H9 (cell line): Measurements from ENCODE around the gene USP7. TPM values are rescaled to one million over a fixed set of nuclear protein-coding genes. Genes with fewer than 3 reads are reported as not detected.

Experiments
- DNase-seq: peaks from one replicate; pipeline ENCODE4 v3.0.0-alpha.2; 2017
- H2AFZ ChIP-seq: one replicate; pipeline ENCODE4 v1.6.1; 2013; ENCODE audit warnings: mild to moderate bottlenecking, low read length, control low read depth, moderate library complexity
- H2AK5ac ChIP-seq: 2 replicates; pipeline ENCODE4 v1.6.1; 2013; ENCODE audit warnings: low read length, control low read depth, mixed read lengths; ENCODE audit not compliant: insufficient read length
- H2BK120ac ChIP-seq: one replicate; pipeline ENCODE4 v1.6.1; 2013; ENCODE audit warnings: low read depth, mild to moderate bottlenecking, low read length, control low read depth, inconsistent platforms; ENCODE audit not compliant: poor library complexity, severe bottlenecking
- H2BK12ac ChIP-seq: 2 replicates; pipeline ENCODE4 v1.6.1; 2013; ENCODE audit warnings: low read length, control low read depth, mixed read lengths, low read depth; ENCODE audit not compliant: insufficient read length
- H2BK15ac ChIP-seq: 2 replicates; pipeline ENCODE4 v1.6.1; 2013; ENCODE audit warnings: low read depth, low read length, control low read depth
- H2BK20ac ChIP-seq: one replicate; pipeline ENCODE4 v1.6.1; 2013; ENCODE audit warnings: low read depth, mild to moderate bottlenecking, low read length, control low read depth, inconsistent platforms; ENCODE audit not compliant: poor library complexity, severe bottlenecking
- H2BK5ac ChIP-seq: 2 replicates; pipeline ENCODE4 v1.6.1; 2013; ENCODE audit warnings: low read length, control low read depth, mixed read lengths; ENCODE audit not compliant: insufficient read length
- H3K14ac ChIP-seq: 2 replicates; pipeline ENCODE4 v1.6.1; 2013; ENCODE audit warnings: low read length, control low read depth; ENCODE audit not compliant: insufficient read depth
- H3K18ac ChIP-seq: 2 replicates; pipeline ENCODE4 v1.6.1; 2013; ENCODE audit warnings: low read depth, mild to moderate bottlenecking, mixed read lengths, low read length, control low read depth; ENCODE audit not compliant: insufficient read length
- H3K23ac ChIP-seq: 2 replicates; pipeline ENCODE4 v1.6.1; 2013; ENCODE audit warnings: low read length, control low read depth, mixed read lengths, low read depth; ENCODE audit not compliant: insufficient read length
- H3K23me2 ChIP-seq: 2 replicates; pipeline ENCODE4 v1.6.1; 2013; ENCODE audit warnings: low read depth, mild to moderate bottlenecking, mixed read lengths, low read length, control low read depth; ENCODE audit not compliant: insufficient read length, poor library complexity, severe bottlenecking
- H3K27ac ChIP-seq: 2 replicates; pipeline ENCODE4 v1.5.1; 2013; ENCODE audit warnings: low read length, control low read depth, mixed read lengths, low read depth; ENCODE audit not compliant: insufficient read length
- H3K27me3 ChIP-seq: 2 replicates; pipeline ENCODE4 v1.6.1; 2013; ENCODE audit warnings: low read length, control low read depth, inconsistent platforms; ENCODE audit not compliant: insufficient read depth
- H3K4ac ChIP-seq: 2 replicates; pipeline ENCODE4 v1.6.1; 2013; ENCODE audit warnings: low read depth, mild to moderate bottlenecking, control low read depth, inconsistent platforms, low read length, moderate library complexity
- H3K4me1 ChIP-seq: 2 replicates; pipeline ENCODE4 v1.6.1; 2013; ENCODE audit warnings: low read length, control low read depth, inconsistent platforms; ENCODE audit not compliant: insufficient read depth
- H3K4me2 ChIP-seq: 2 replicates; pipeline ENCODE4 v1.6.1; 2013; ENCODE audit warnings: low read length, control low read depth, mixed read lengths; ENCODE audit not compliant: insufficient read length, insufficient read depth
- H3K56ac ChIP-seq: 2 replicates; pipeline ENCODE4 v1.6.1; 2013; ENCODE audit warnings: low read depth, mild to moderate bottlenecking, mixed read lengths, low read length, control low read depth; ENCODE audit not compliant: insufficient read length
- H3K79me1 ChIP-seq: 2 replicates; pipeline ENCODE4 v1.6.1; 2013; ENCODE audit warnings: low read depth, mild to moderate bottlenecking, moderate library complexity, low read length, control low read depth, inconsistent platforms; ENCODE audit not compliant: insufficient read depth, poor library complexity, severe bottlenecking
- H3K79me2 ChIP-seq: 2 replicates; pipeline ENCODE4 v1.6.1; 2013; ENCODE audit warnings: low read length, control low read depth, inconsistent platforms; ENCODE audit not compliant: insufficient read depth
- H3K9ac ChIP-seq: 2 replicates; pipeline ENCODE4 v1.6.1; 2013; ENCODE audit warnings: low read length, control low read depth, mixed read lengths; ENCODE audit not compliant: insufficient read length; ENCODE audit errors: extremely low read depth
- H3K9me3 ChIP-seq: one replicate; pipeline ENCODE4 v1.6.1; 2013; ENCODE audit warnings: low read depth, low read length, inconsistent platforms; ENCODE audit not compliant: control insufficient read depth
- H3T11ph ChIP-seq: one replicate; pipeline ENCODE4 v1.6.1; 2013; ENCODE audit warnings: mild to moderate bottlenecking, low read length, control low read depth, inconsistent platforms
- H4K20me1 ChIP-seq: one replicate; pipeline ENCODE4 v1.6.1; 2013; ENCODE audit not compliant: control insufficient read depth, insufficient read length, insufficient read depth
- H4K5ac ChIP-seq: 2 replicates; pipeline ENCODE4 v1.6.1; 2013; ENCODE audit warnings: low read depth, mild to moderate bottlenecking, mixed read lengths, low read length, control low read depth; ENCODE audit not compliant: insufficient read length
- H4K8ac ChIP-seq: replicated peaks from 2 replicates; pipeline ENCODE4 v1.6.1; 2013; ENCODE audit warnings: low read length, control low read depth, mixed read lengths, low read depth; ENCODE audit not compliant: insufficient read length
- H4K91ac ChIP-seq: 2 replicates; pipeline ENCODE4 v1.6.1; 2013; ENCODE audit warnings: low read depth, mild to moderate bottlenecking, moderate library complexity, mixed read lengths, low read length, control low read depth; ENCODE audit not compliant: insufficient read length
- H3K27ac Mint-ChIP-seq, 3 experiments: 2 replicates in 2 of 3; 3 replicates in 1 of 3; pipeline ENCODE4 v1.8.0; 2020 to 2021; ENCODE audit warnings: mixed read lengths in 3 of 3, mild to moderate bottlenecking in 1 of 3, moderate library complexity in 1 of 3
- H3K27me3 Mint-ChIP-seq: 2 replicates; pipeline ENCODE4 v1.8.0; 2021; ENCODE audit warnings: low read depth, mild to moderate bottlenecking, moderate library complexity, mixed read lengths
- H3K36me3 Mint-ChIP-seq, 3 experiments: 2 replicates in 2 of 3; 3 replicates in 1 of 3; pipeline ENCODE4 v1.8.0; 2020 to 2021; ENCODE audit warnings: low read depth in 3 of 3, mixed read lengths in 3 of 3; ENCODE audit not compliant: insufficient read depth in 1 of 3
- H3K4me1 Mint-ChIP-seq, 2 experiments: 2 replicates each; pipeline ENCODE4 v1.8.0; 2020; ENCODE audit warnings: mixed read lengths in 2 of 2
- H3K4me3 Mint-ChIP-seq, 2 experiments: 2 replicates in 1 of 2; 3 replicates in 1 of 2; pipeline ENCODE4 v1.8.0; 2020 to 2021; ENCODE audit warnings: mild to moderate bottlenecking in 2 of 2, mixed read lengths in 2 of 2, moderate library complexity in 1 of 2
- H3K9me3 Mint-ChIP-seq, 2 experiments: 2 replicates in 1 of 2; 3 replicates in 1 of 2; pipeline ENCODE4 v1.8.0; 2020; ENCODE audit warnings: mild to moderate bottlenecking in 2 of 2, mixed read lengths in 2 of 2, moderate library complexity in 1 of 2
- CTCF ChIP-seq: fragments of 200-600 bp; sonication (generic); conservative IDR thresholded peaks from 3 replicates; pipeline ENCODE4 v1.8.0; 2021; ENCODE audit warnings: antibody characterized with exemption, mild to moderate bottlenecking
- WGBS: extraction: QIAGEN DNeasy Blood & Tissue Kit; methylation state at CpG from one replicate; pipeline ENCODE4 v1.1.7; 2013; ENCODE audit warnings: missing lambda C conversion rate, low lambda C conversion rate, mixed read lengths; ENCODE audit not compliant: insufficient read length; ENCODE audit errors: extremely low coverage; 5-methylcytosine and 5-hydroxymethylcytosine counted together
- total RNA-seq: library from RNA; stranded (reverse); gene quantifications from 2 replicates; pipeline ENCODE4 v1.2.1, GENCODE V29; 2021

USP7 gene
- total RNA-seq, 1 experiment from 2014 or later = 192 TPM

DNA sequence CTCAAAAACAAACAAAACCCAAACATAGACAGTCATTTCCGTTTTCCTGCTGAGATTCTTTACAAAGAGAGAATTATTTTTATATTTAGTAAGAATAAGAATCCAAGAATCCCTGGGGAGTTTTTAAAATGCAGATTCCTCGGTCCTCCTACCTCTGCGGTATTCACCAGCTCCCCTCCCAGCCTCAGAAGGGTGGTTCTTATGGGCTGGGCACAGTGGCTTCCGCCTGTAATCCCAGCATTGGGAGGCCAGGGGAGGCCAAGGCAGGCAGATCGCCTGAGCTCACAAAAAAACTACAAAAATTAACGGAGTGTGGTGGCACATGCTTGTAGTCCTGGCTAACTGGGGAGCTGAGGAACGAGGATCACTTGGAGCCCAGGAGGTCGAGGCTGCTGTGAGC is 26.7 kb upstream of the USP7 start:
- H2BK5ac ChIP-seq = no peak overlapping the region
- H3K79me1 ChIP-seq = no peaks in the 10 kb centered on the region
- no peak for TF ChIP-seq CTCF
- H4K8ac ChIP-seq = no peak overlapping the region
- H3K4ac ChIP-seq = no peak overlapping the region
- H4K5ac ChIP-seq = no peak overlapping the region
- no peaks in the 10 kb centered on the region for H3K36me3 Mint-ChIP-seq
- no peak overlapping the region for H3K23ac ChIP-seq
- no peak overlapping the region for H4K91ac ChIP-seq
- H3K4me2 ChIP-seq = no peak overlapping the region
- no peak overlapping the region for H2BK12ac ChIP-seq
- WGBS = no CpG with 5 or more reads among the region's 8 CpGs
- DNase-seq = no peak
- no peak overlapping the region for H3K4me3 Mint-ChIP-seq
- no peak overlapping the region for H3K9ac ChIP-seq
- no peaks in the 10 kb centered on the region for H4K20me1 ChIP-seq
- no peak overlapping the region for H2BK15ac ChIP-seq
- no peaks in the 10 kb centered on the region for H3K9me3 ChIP-seq
- H3K27me3 ChIP-seq = no peaks in the 10 kb centered on the region; the same call in none of the 2 replicates
- no peak overlapping the region for H2AFZ ChIP-seq
- no peaks in the 10 kb centered on the region for H3K79me2 ChIP-seq
- H2BK20ac ChIP-seq = no peak overlapping the region
- H3K56ac ChIP-seq = no peak overlapping the region
- H3K4me1 ChIP-seq = no peaks in the 10 kb centered on the region; the same call in 1 of the 2 replicates
- H2AK5ac ChIP-seq = no peak overlapping the region
- H3K27me3 Mint-ChIP-seq = peaks cover 33% of the 10 kb centered on the region
- peaks cover 25 to 27% of the 10 kb centered on the region in 2 experiments for H3K4me1 Mint-ChIP-seq
- no peaks in the 10 kb centered on the region for H3K23me2 ChIP-seq
- no peaks in the 10 kb centered on the region for H3K9me3 Mint-ChIP-seq
- peak overlapping the region in 1 of 3 experiments; percentile 55; a peak in 1 of 7 replicates for H3K27ac Mint-ChIP-seq
- H3K27ac ChIP-seq = no peak overlapping the region
- H3K18ac ChIP-seq = no peak overlapping the region
- no peak overlapping the region for H3K14ac ChIP-seq
- H2BK120ac ChIP-seq = no peak overlapping the region
- H3T11ph ChIP-seq = no peak overlapping the region
